PFSK-1 (cell line): Measurements from ENCODE around the gene OTOP2.

Experiments used
- FOXP2 ChIP-seq: optimal IDR thresholded peaks from 2 replicates; pipeline ENCODE3; 2011; ENCODE audit warnings: borderline replicate concordance, control low read depth, inconsistent platforms; ENCODE audit not compliant: insufficient read depth; ENCODE audit errors: extremely low read length, extremely low read depth
- POLR2AphosphoS5 ChIP-seq: IDR thresholded peaks from 2 replicates; pipeline ENCODE4 v1.6.1; 2012; ENCODE audit warnings: low read depth, mild to moderate bottlenecking, control low read depth, low read length, moderate library complexity
- REST ChIP-seq, 2 experiments: IDR thresholded peaks; 2 replicates each; pipeline versions ENCODE4 v1.6.1 to v1.8.0; 2011 to 2012; ENCODE audit warnings: low read depth in 2 of 2, low read length in 2 of 2, control low read depth in 1 of 2, inconsistent platforms in 1 of 2, mild to moderate bottlenecking in 1 of 2, moderate library complexity in 1 of 2; ENCODE audit not compliant: insufficient read depth in 1 of 2
- SIN3A ChIP-seq: IDR thresholded peaks from 2 replicates; pipeline ENCODE4 v1.6.1; 2012; ENCODE audit warnings: mild to moderate bottlenecking, low read length, moderate library complexity, borderline replicate concordance; ENCODE audit not compliant: insufficient read depth
- TAF1 ChIP-seq: IDR thresholded peaks from 2 replicates; pipeline ENCODE4 v1.6.1; 2012; ENCODE audit warnings: low read length, control low read depth, borderline replicate concordance; ENCODE audit not compliant: insufficient read depth

DNA sequence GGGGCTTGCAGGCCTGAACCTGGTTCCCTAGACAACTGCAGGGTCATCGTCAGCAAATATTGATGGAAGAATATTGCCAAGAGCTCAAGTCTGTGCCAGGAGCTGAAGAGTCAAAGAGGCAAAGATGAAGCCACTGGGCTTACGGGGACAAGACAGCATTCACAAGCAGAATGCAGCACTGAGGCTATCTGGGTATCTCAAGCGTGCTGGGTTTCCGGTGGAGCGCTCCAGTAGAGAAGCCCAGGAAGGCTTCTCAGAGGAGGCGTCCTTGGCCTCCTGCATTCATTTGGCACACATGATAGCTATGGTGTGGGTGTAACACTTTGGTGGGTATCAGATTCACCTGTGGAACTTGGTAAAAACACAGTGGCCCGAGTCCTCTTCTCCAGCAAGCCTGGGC lies 33.5 kb upstream of the OTOP2 start:
- TF ChIP-seq SIN3A (no peak), POLR2AphosphoS5 (no peak), FOXP2 (no peak), REST (IDR thresholded peaks at IDR 0.05; ENCODE audit: insufficient read depth in 1 of 2, low read depth in 2 of 2, low read length in 2 of 2) (no peak), TAF1 (no peak)
